ENCODE data around the gene CARD9.
"Not testable (repeated sequence)": the region's sequence is repeated elsewhere in the genome, so short reads cannot be mapped to it uniquely, and the experiment has no call there.

Gene CARD9

GRCh38 chr9:136373300-136374182 is at the start of gene CARD9:
Gene CARD9, minus strand, starts transcription at chr9:136373669. Its CDS starts 1,591 bp downstream, at chr9:136372078.
- DNase-seq (ENCODE audit: low read depth in 3 of 3, low spot score in 1 of 3) = no peak

- no peak for DNase-seq (ENCODE audit: low read depth in 3 of 3, low spot score in 1 of 3)
These were observed 49.4 kb upstream of the CARD9 start for GRCh38 chr9:136422876-136423275.

GRCh38 chr9:136421791-136422190 is 48.3 kb upstream of the CARD9 start:
- DNase-seq (ENCODE audit: low read depth in 3 of 3, low spot score in 1 of 3) = no peak

- DNase-seq (ENCODE audit: low read depth in 3 of 3, low spot score in 1 of 3) = no peak
These were observed 45.6 kb upstream of the CARD9 start for GRCh38 chr9:136419092-136419420.

- DNase-seq (ENCODE audit: low read depth in 3 of 3, low spot score in 1 of 3) = no peak
These were observed 45.0 kb upstream of the CARD9 start for GRCh38 chr9:136418182-136419091.

GRCh38 chr9:136416914-136417313 is 43.4 kb upstream of the CARD9 start:
- DNase-seq (ENCODE audit: low read depth in 3 of 3, low spot score in 1 of 3) = no peak

GRCh38 chr9:136416427-136416826 is 43.0 kb upstream of the CARD9 start:
- DNase-seq (ENCODE audit: low read depth in 3 of 3, low spot score in 1 of 3) = no peak

- no peak for DNase-seq (ENCODE audit: low read depth in 3 of 3, low spot score in 1 of 3)
These were observed 39.5 kb upstream of the CARD9 start for GRCh38 chr9:136412962-136413361.

- no peak for DNase-seq (ENCODE audit: low read depth in 3 of 3, low spot score in 1 of 3)
These were observed 37.9 kb upstream of the CARD9 start for GRCh38 chr9:136411378-136411777.

- DNase-seq (ENCODE audit: low read depth in 3 of 3, low spot score in 1 of 3) = peak; percentile 85 to 99 (median 93)
These were observed 37.2 kb upstream of the CARD9 start, which contains the start of the genes ENTR1 and PMPCA for GRCh38 chr9:136410500-136411287. Gene ENTR1, minus strand, starts transcription at chr9:136410614. Its CDS starts 217 bp downstream, at chr9:136410397. Gene PMPCA, plus strand, starts transcription at chr9:136410658. Its CDS starts 11 bp downstream, at chr9:136410669.

GRCh38 chr9:136409557-136410455 is 36.3 kb upstream of the CARD9 start:
- DNase-seq (ENCODE audit: low read depth in 3 of 3, low spot score in 1 of 3) = no peak

GRCh38 chr9:136407911-136408310 is 34.4 kb upstream of the CARD9 start:
- DNase-seq (ENCODE audit: low read depth in 3 of 3, low spot score in 1 of 3) = no peak

- DNase-seq (ENCODE audit: low read depth in 3 of 3, low spot score in 1 of 3) = not testable (repeated sequence)
These were observed 33.6 kb upstream of the CARD9 start for GRCh38 chr9:136407061-136407460.

GRCh38 chr9:136405904-136406303 is 32.4 kb upstream of the CARD9 start:
- DNase-seq (ENCODE audit: low read depth in 3 of 3, low spot score in 1 of 3) = not testable (repeated sequence)

GRCh38 chr9:136405481-136405880 is 32.0 kb upstream of the CARD9 start:
- no peak for DNase-seq (ENCODE audit: low read depth in 3 of 3, low spot score in 1 of 3)

GRCh38 chr9:136404801-136405136 is 31.3 kb upstream of the CARD9 start:
- no peak for DNase-seq (ENCODE audit: low read depth in 3 of 3, low spot score in 1 of 3)

GRCh38 chr9:136403915-136404800 is 30.7 kb upstream of the CARD9 start:
- no peak for DNase-seq (ENCODE audit: low read depth in 3 of 3, low spot score in 1 of 3)

- peak; percentile 35 to 60 (median 41) for DNase-seq (ENCODE audit: low read depth in 3 of 3, low spot score in 1 of 3)
These were observed 30.1 kb upstream of the CARD9 start for GRCh38 chr9:136403538-136403914.

- no peak for DNase-seq (ENCODE audit: low read depth in 3 of 3, low spot score in 1 of 3)
These were observed 28.6 kb upstream of the CARD9 start for GRCh38 chr9:136402067-136402466.
